ENCODE measurements around the gene MINDY4.

MINDY4 gene

DNA sequence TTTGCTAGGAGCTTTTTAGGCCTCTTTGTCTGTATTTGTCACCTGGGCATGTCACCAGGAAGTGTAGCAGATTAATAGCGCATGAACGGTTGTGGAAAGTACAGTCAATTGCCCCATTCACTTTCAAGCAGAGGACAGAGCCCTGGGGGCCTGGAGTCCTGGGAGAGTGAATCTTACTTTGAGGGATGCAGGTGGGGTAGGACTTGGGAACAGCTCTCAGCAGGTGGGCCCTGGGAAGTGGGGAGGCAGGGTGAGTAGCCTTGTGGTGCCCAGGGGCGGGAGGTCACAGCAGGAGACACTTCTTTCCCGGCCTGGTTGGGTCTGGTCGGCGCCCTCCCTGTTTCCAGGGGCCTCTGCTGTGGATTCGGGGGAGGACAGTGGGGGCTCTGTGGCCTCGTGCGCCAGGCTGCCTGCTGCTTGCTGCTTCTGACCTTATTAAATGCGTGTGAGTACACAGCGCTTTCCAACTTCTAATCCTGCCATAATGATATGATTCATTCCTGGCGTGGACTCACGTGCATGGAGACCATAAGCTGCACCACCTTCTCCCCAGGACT is 88.8 kb downstream of the MINDY4 start:
- no peak for DNase-seq

DNA sequence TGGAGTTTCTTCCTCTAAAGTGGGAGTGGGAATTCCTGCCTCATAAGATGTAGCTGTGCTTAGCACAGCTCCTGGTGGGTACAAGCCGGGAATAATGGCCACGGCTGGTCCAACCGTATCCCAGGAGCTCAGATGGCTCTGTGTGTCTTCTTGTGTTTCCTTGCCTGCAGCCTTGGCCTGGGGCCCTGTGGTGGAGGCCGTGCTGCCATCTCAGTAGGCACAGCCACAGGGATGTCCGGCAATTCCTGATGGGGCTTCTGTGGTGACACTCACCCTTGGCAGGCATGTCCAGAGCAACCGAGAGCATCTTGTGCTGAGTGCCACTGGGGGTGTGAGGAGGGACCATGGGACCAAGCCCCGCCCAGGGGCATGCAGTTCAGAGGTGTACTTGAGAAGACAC is 90.4 kb downstream of the MINDY4 start:
- DNase-seq = no peak

- DNase-seq = no peak
Measured at GRCh38 chr7:30862995-30863705, 91.9 kb downstream of the MINDY4 start.

GRCh38 chr7:30863706-30864035 is 92.5 kb downstream of the MINDY4 start:
- no peak for DNase-seq

- DNase-seq = no peak
Measured at GRCh38 chr7:30864101-30864500, 92.9 kb downstream of the MINDY4 start.

DNA sequence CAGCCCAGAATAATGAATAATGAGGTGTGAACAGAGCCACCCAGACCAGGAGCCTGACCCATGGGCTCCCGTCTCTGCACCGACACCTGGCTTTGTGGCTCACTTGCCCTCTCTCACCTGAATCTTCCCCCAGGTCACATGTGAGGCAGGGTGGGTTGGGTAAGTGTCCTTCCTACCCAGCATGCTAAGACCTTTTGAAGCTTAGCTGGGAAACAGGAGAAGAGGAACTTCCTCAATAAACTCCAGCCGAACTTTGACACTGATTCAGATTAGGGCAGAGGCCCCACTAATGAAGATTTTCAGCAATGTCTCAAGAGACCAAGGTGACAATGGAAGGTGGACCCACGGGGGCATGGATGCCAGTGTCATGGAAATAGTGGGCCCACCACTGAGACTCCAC is 93.9 kb downstream of the MINDY4 start:
- no peak for DNase-seq

DNA sequence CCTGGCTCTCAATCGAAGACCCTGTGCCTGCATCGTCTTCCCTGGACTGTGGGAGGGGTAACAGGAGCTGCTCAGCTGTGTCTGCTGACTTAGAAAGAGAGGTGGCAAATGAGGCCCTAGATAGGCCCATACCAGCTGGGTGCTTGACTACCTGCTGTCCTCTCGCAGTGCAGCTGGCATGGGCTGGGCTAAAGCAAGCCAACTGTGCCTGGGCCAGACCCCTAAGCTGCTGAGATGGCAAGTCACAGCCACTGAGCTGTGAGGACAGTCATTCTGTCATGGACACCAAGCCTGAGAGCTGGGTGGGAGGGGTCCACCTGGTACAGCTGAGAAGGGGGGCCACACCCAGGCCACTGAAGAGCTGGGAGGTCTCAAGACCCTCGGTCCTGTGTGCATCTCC is 94.6 kb downstream of the MINDY4 start:
- no peak for DNase-seq

GRCh38 chr7:30866939-30867338 is 95.7 kb downstream of the MINDY4 start:
- no peak for DNase-seq

DNA sequence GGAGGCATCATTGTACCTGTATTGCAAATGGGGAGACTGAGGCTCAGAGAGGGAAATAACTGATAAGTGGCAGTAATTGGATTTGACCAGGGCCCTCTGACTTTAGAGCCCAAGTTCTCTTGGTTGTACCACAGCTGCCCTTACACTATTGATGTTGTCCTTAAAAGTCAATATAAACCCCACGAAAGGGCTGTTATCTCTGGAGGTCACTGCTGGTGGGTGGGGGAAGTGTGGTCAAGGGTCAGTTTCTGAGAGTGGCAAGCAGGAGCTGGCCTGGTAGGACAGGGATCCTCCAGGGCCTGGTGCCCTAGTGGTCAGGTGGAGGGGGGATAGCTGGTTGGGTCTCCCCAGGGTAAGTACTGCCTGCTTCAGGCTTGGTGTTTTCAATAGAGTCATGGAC is 96.3 kb downstream of the MINDY4 start:
- DNase-seq = no peak

- DNase-seq = no peak
Measured at GRCh38 chr7:30869794-30870611, 98.8 kb downstream of the MINDY4 start.

DNA sequence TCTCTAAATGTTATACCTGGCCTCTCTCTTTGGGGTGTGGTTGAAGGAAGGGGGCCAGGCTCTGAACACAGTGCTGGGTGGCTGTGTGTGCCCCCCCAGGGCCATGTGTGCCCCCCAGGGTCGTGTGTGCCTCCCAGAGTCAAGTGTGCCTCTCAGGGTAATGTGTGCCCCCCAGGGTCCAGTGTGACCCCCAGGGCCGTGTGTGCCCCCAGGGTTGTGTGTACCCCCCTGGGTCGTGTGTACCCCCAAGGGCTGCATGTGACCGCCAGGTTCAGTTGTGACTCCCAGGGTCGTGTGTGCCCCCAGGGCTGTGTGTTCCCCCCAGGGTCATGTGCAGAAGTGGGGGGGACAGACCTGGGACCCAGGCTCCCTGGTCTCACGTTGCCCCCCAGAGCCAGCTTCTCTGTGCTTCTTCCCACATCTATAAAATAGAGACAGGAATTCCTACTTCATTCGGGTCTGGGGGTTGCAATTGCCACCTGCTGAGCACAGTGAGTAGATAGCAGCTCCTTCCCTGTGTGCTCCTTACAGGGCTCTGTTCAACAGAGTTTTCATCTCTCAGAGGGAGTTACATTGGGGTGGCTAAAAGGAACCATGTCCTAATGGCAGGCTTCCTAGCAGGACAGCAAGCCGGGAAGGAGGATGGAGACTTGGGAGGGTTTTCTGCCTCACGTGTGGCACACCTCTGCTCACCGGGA is 99.8 kb downstream of the MINDY4 start:
- no peak for DNase-seq

DNA sequence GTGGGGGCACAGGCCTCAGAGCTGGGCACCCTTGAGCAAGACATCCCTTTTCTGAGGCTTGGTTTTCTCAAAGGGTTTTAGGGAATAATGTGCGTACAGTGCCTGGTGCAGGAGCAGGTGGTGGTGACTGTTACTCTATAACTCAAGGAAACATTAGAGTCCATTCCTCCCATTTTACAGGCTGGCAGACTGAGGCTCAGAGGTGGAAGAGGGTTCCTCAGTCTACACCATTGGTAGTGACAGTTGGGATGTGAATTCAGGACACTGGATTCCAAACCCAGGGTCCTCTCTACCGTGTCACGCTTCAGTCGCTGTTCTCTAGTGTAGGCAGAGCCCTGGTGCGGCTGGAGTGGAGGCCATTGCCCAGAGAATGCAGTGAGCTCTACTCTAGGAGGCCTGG is 100.4 kb downstream of the MINDY4 start:
- no peak for DNase-seq

DNA sequence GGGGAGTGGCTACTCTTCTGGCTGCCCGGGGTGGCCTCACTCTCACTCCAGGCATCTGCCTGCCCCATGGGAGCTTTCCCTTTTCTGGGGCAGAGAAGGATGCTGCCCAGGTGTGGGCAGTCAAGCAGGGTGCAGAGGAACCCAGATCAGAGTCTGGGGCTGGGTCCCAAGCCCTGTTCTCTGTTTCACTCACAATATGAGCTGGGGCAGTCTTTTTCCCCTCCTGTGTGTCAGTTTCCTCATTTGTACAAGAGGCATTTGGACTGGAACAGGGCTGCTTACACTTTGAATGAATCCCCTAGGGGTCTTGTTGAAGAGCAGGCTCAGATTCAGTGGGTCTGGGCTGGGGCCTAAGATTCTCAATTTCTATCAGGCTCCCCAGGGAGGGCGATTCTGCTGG is 102.0 kb downstream of the MINDY4 start:
- no peak for DNase-seq

- no peak for DNase-seq
Measured at GRCh38 chr7:30873656-30874055, 102.4 kb downstream of the MINDY4 start.

DNA sequence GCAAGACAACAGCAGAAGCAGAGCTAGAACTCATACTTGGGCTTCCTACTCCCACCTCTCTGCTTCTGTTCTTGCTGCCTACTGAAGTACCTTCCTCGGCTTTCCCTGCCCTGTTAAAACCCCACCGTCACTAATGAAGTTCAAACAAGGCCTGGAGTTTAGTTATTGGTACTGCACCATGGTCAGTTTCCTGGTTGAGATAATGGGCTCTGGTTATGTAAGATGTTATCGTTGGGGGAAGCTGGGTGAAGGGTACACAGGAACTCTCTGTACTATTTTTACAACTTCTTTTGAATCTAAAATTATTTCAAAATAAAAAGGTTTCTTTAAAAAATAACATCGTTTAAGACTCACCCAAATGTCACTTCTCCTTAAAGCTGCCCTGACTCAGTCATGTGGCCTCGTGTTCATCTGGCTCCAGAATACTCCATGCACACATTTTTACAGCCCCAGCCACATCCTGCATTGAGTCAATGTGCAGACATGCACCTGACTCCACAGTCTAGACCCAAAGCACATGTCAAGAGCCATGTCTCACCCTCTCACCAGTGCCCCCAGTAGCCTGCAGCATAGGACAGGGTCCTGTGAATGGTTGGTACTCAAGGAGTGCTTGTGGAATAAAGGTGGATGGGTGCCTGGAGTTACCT is 103.6 kb downstream of the MINDY4 start:
- no peak for DNase-seq

DNA sequence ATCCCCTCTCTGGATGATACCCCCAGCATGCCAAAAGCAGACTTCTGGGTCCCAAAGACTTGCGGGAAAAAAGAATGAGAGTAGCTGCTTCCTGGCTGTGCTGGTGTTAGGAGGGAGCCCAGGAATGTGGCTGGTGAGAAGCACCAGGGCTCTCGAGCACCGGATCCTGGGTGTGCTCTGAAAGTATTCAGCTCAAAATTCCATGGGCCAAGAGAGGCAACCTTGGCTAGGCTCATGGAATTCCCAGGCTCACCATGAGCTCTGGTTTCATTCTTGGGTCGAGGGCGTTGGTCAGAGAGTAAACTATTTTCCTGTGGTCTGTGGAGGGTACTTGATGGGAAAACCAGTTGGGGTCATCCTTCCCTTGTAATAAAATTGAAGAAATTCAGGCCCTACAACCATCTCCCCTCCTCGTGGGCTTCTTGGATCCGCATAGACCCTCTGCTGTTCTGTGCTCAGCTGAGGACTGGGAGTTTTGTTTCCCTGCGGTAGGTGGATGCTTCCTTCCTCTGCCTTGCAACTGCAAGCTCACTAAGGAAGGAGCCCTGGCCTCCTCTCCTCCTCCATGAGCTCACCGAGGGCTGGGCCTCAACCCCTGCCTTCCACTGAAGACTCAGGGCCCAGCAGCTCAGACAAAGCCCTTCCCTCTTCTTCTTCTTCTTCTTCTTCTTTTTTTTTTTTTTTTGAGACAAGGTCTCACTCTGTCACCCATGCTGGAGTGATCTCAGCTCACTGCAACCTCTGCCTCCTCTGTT is 106.0 kb downstream of the MINDY4 start:
- no peak for DNase-seq

DNA sequence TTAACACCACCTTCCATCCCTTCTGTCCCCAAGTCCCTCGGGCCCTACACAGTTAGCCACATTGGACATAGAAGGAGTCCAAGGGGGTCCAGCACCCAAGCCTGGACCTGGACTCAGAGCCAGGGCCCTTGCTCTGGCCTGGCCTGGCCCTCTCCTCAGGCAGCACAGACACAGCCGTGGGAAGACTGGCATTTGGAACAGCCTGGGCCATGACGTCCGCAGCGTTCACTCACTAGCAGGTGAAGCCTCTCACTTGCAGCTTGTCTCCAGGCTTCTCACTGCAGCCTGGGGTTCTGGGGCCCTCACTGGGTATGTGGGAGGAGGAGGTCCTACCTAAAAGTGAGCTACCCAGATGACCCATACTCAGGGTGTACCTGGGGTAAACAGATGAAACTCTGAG is 106.8 kb downstream of the MINDY4 start:
- DNase-seq = no peak

GRCh38 chr7:30879139-30880124 is 108.2 kb downstream of the MINDY4 start:
- DNase-seq = no peak

DNA sequence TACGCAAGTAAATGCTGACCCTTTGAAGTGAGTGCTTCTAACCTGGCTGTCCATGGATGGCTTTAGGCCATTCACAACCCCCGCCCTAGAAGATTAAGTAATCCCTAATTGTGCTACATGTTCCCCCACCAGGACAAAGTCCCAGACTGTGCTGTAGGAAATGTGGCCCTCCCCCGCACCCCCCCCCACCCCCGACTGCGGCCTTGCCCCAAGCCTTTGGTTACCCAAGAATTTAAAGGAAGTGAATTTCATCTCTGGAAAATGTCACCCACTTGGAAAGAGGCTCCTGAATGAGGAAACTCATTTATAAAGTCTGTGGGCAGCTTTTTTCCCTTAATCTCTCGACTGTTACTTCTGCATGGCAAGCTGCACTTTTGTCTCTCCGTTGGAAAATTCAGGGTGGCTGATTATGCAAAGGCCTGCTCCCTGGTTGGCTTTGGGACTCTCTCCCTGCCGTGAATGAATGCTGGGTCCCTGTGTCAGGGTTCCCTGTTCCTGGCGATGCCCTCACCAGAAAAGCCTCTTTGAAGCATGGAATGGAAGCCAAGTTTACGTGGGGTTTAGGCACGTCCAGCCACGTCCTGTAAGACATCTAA is 109.0 kb downstream of the MINDY4 start:
- DNase-seq = no peak

DNA sequence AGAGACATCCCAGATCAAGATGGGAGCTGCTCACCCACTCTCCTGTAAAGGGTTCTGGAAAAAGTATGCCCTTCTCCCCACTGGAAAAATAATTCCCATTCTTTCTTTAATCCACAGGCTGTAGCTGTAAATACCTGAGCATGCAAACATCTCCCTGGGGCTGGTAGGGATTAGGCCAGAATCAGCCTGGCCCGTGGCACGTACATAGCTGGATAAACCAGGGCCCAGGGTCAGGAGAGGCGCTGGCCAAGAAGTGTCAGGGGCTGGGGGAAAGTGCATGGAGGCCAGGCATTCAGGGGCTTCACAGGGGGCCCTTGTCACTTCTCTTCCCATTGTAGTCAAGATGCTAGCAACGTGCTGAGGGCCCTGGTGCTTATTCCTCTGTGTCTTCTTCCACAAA is 109.7 kb downstream of the MINDY4 start:
- no peak for DNase-seq

GRCh38 chr7:30881448-30881847 is 110.2 kb downstream of the MINDY4 start:
- DNase-seq = no peak

Measured in NCI-H748 treated with DMSO at 0.1 percent for 48 hours (cell line).